ENCODE results near the gene ACBD4.

GRCh38 chr17:45108051-45108450 lies 27.4 kb upstream of the ACBD4 start:
- TF ChIP-seq, protein P1, sequence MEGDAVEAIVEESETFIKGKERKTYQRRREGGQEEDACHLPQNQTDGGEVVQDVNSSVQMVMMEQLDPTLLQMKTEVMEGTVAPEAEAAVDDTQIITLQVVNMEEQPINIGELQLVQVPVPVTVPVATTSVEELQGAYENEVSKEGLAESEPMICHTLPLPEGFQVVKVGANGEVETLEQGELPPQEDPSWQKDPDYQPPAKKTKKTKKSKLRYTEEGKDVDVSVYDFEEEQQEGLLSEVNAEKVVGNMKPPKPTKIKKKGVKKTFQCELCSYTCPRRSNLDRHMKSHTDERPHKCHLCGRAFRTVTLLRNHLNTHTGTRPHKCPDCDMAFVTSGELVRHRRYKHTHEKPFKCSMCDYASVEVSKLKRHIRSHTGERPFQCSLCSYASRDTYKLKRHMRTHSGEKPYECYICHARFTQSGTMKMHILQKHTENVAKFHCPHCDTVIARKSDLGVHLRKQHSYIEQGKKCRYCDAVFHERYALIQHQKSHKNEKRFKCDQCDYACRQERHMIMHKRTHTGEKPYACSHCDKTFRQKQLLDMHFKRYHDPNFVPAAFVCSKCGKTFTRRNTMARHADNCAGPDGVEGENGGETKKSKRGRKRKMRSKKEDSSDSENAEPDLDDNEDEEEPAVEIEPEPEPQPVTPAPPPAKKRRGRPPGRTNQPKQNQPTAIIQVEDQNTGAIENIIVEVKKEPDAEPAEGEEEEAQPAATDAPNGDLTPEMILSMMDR (IDR thresholded peaks at IDR 0.05), result no peak
- no peak for TF ChIP-seq ZFX (IDR thresholded peaks at IDR 0.05; ENCODE audit: borderline replicate concordance)
